Skeletal muscle tissue (tissue), 4 donors: Measurements from ENCODE around the gene ANKLE2. TPM values are rescaled to one million over a fixed set of nuclear protein-coding genes. Genes with fewer than 3 reads are reported as not detected.
"Not testable (repeated sequence)": the region's sequence is repeated elsewhere in the genome, so short reads cannot be mapped to it uniquely, and the experiment has no call there.

Experiments
- H3K27ac ChIP-seq: one replicate; pipeline ENCODE4 v1.7.0; 2013; ENCODE audit warnings: mild to moderate bottlenecking, low read depth, low read length, inconsistent platforms
- H3K27me3 ChIP-seq, 3 donors: one replicate each; pipeline ENCODE4 v1.7.0; 2013; ENCODE audit warnings: low read length in 3 of 3; ENCODE audit not compliant: control insufficient read depth in 3 of 3, insufficient read depth in 3 of 3
- H3K36me3 ChIP-seq, 3 donors: one replicate each; pipeline ENCODE4 v1.7.0; 2013; ENCODE audit warnings: low read length in 3 of 3; ENCODE audit not compliant: control insufficient read depth in 3 of 3, insufficient read depth in 3 of 3
- H3K4me1 ChIP-seq, 3 donors: one replicate each; pipeline ENCODE4 v1.7.0; 2013; ENCODE audit warnings: low read length in 3 of 3, mild to moderate bottlenecking in 3 of 3; ENCODE audit not compliant: control insufficient read depth in 3 of 3, insufficient read depth in 3 of 3
- H3K4me3 ChIP-seq, 3 donors: one replicate each; pipeline ENCODE4 v1.7.0; 2013; ENCODE audit warnings: low read length in 3 of 3
- H3K9ac ChIP-seq, 3 donors: one replicate each; pipeline ENCODE4 v1.7.0; 2013; ENCODE audit warnings: low read length in 3 of 3, mild to moderate bottlenecking in 3 of 3, moderate library complexity in 2 of 3, low read depth in 1 of 3
- H3K9me3 ChIP-seq, 3 donors: one replicate each; pipeline ENCODE4 v1.7.0; 2013; ENCODE audit warnings: low read length in 3 of 3; ENCODE audit not compliant: control insufficient read depth in 3 of 3
- total RNA-seq: library from RNA; depleted of rRNA; stranded (reverse); fragments of >200 nt; gene quantifications from one replicate; pipeline ENCODE4 v1.2.3, GENCODE V29; 2014
- donor health status: Osteomylitis.

The ANKLE2 gene
- total RNA-seq, 1 donor from 2014 or later = 28.7 TPM

DNA sequence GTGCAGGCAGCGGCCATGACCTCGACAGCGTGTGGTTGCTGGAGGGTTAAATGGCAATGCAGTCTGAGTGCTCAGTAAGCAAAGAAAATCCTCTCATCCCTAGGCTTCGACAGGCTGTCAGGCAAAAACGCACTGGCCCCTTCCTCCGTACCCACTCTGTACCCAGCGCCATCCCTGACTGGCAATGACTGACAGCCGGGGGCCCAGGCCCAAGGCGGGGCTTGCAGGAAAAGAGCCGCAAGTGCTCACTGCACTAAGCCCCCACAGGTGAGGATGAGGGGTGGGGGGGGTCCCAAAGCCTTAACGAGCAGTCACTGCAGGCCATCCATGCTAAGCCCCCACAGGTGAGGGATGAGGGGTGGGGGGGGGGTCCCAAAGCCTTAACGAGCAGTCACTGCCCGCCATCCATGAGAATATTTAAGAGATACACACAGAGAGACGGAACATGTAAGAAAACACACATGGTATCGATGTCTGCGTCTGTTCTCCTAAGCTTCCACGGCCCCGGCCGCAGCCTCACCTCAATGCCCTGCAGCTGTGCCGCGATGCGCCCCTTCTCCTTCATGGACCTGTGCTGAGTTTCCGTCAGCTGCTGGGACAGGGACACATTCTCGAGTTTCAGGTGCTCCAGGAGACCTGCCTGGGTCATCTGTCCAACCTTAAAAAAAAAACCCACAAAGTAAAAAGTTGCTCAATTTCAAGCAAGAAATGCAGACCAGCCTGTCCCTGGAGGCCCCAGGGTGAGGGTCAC is 36.4 kb upstream of the ANKLE2 start:
- H3K36me3 ChIP-seq = peaks cover 56 to 70% (median 68%) of the 10 kb centered on the region in 3 donors
- H3K4me1 ChIP-seq = no peaks in the 10 kb centered on the region
- H3K9ac ChIP-seq = no peak overlapping the region
- H3K9me3 ChIP-seq = no peaks in the 10 kb centered on the region
- no peak overlapping the region for H3K4me3 ChIP-seq
- no peak overlapping the region for H3K27ac ChIP-seq
- no peaks in the 10 kb centered on the region for H3K27me3 ChIP-seq

DNA sequence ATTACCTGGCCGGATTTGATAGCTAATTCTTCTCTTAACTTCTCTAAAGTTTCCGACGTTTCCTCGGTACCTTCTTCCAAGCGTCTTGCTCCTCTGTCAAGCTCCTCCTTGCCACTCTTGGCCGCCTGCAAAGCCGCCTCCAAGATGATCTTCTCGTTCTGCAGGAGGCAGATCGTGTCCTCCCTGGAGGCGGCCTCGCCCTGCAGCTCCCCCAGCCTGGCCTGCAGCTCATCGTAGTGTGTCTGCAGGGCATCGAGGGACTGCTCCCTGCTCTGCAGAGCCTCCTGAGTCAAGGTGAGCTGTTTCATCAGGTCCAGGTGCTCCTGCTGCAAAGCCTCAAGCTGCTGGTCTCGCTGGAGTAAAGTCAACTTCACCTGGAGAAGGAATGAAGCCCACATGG is 34.2 kb upstream of the ANKLE2 start:
- H3K9me3 ChIP-seq = no peaks in the 10 kb centered on the region
- H3K27me3 ChIP-seq = no peaks in the 10 kb centered on the region
- no peak overlapping the region for H3K4me3 ChIP-seq
- H3K9ac ChIP-seq = no peak overlapping the region
- H3K27ac ChIP-seq = no peak overlapping the region
- H3K36me3 ChIP-seq = peaks cover 51 to 63% (median 58%) of the 10 kb centered on the region in 3 donors
- no peaks in the 10 kb centered on the region for H3K4me1 ChIP-seq

- not testable (repeated sequence) for H3K9ac ChIP-seq
- H3K36me3 ChIP-seq = peaks cover 44 to 48% (median 44%) of the 10 kb centered on the region in 3 donors
These were observed 30.3 kb upstream of the ANKLE2 start for GRCh38 chr12:132791940-132792339.

GRCh38 chr12:132789099-132789471 is 27.5 kb upstream of the ANKLE2 start:
- H3K4me1 ChIP-seq = peaks cover 0 to 3% (median 3%) of the 10 kb centered on the region in 3 donors
- H3K27ac ChIP-seq = no peak overlapping the region
- peaks cover 46 to 51% (median 49%) of the 10 kb centered on the region in 3 donors for H3K36me3 ChIP-seq
- no peak overlapping the region for H3K4me3 ChIP-seq
- H3K9me3 ChIP-seq = no peaks in the 10 kb centered on the region
- no peaks in the 10 kb centered on the region for H3K27me3 ChIP-seq
- no peak overlapping the region for H3K9ac ChIP-seq

More at GRCh38 chr12:132791940-132792339, 30.3 kb upstream of the ANKLE2 start:
- not testable (repeated sequence) for H3K4me3 ChIP-seq, H3K27ac ChIP-seq, H3K4me1 ChIP-seq, H3K27me3 ChIP-seq, H3K9me3 ChIP-seq

DNA sequence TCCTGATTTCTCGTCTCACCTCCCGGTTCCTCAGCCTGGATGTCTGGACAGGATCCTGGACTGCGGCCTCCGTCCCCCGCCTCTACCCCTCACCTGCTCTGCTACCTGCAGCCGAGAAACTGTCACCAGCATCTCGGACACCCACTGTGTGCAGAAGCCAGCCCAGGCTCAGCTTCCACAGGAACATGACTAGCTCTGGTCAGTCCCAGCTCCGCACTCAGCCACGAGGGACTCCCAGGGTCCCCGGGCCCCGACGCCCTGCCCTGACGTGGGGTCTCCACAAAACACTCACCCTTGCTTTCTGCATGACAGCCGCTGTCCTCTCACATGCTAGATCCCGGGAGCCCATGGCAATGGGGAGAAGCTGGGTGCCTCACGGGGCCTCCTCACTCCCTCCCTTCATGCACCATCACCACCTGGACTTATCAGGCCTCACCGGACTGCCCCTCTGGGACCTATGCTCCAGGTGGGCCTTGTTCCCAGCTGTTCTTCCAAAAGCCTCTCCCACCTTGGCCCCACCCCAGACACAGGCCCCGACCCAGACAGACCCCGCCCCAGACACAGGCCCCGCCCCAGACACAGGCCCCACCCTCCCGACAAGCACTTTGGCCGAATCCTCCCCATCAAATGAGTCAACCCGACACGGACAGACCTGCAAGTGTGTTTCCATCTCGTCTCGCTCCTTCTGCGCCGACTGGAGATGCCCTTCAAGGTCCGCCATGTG is 26.9 kb upstream of the ANKLE2 start:
- Histone ChIP-seq H3K36me3 (peaks cover 46 to 51% (median 47%) of the 10 kb centered on the region in 3 donors), H3K4me1 (peaks cover 0 to 3% (median 3%) of the 10 kb centered on the region in 3 donors), H3K27me3 (no peaks in the 10 kb centered on the region), H3K9me3 (no peaks in the 10 kb centered on the region), H3K27ac (no peak overlapping the region), H3K9ac (no peak overlapping the region), H3K4me3 (no peak overlapping the region)

GRCh38 chr12:132787877-132788276 is 26.2 kb upstream of the ANKLE2 start:
- no peak overlapping the region for H3K27ac ChIP-seq
- H3K9me3 ChIP-seq = no peaks in the 10 kb centered on the region
- peaks cover 0 to 3% (median 3%) of the 10 kb centered on the region in 3 donors for H3K4me1 ChIP-seq
- no peaks in the 10 kb centered on the region for H3K27me3 ChIP-seq
- no peak overlapping the region for H3K4me3 ChIP-seq
- no peak overlapping the region for H3K9ac ChIP-seq
- H3K36me3 ChIP-seq = peaks cover 50 to 55% (median 50%) of the 10 kb centered on the region in 3 donors

DNA sequence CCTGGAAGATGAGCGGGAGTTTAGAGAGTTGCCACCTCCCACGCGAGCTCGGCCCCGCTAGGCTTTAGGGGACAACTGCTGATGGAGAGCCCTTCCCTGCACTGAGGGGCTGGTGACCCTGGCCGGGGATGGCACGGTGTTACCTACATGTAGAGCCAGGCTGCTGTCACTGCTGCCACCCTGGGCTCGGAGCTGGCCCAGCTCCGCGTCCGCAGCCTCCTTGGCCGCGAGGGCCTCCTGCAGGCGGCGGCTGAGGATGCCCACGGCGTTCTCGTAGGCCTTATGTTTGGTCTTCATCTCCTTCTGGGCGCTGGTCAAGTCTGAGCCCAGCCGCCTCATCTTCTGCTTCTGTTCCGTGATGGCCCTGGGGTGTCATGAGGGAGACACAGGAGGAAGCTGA is 24.6 kb upstream of the ANKLE2 start:
- Histone ChIP-seq H3K27me3 (no peaks in the 10 kb centered on the region), H3K4me3 (no peak overlapping the region), H3K27ac (no peak overlapping the region), H3K9ac (no peak overlapping the region), H3K36me3 (peaks cover 57 to 62% (median 57%) of the 10 kb centered on the region in 3 donors), H3K4me1 (peaks cover 0 to 3% (median 3%) of the 10 kb centered on the region in 3 donors), H3K9me3 (no peaks in the 10 kb centered on the region)

DNA sequence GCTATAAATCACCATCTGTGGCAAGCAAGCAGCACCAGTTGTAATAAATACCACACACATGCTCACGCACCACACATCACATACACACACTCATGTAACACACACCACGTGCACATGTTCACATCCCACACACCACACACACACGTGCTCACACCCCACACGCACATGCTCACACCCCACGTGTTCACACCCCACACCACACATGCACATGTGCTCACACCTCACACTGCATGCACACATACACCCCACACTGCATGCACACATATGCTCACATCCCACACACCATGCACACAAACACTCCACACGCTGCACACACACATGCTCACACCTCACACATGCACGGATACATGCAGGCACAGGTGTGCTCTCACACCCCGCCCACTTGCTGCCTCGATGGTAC is 22.9 kb upstream of the ANKLE2 start:
- Histone ChIP-seq H3K36me3 (peaks cover 66 to 75% (median 69%) of the 10 kb centered on the region in 3 donors), H3K9ac (no peak overlapping the region), H3K4me3 (no peak overlapping the region), H3K27me3 (no peaks in the 10 kb centered on the region), H3K27ac (no peak overlapping the region), H3K4me1 (peaks cover 0 to 3% (median 3%) of the 10 kb centered on the region in 3 donors), H3K9me3 (no peaks in the 10 kb centered on the region)

DNA sequence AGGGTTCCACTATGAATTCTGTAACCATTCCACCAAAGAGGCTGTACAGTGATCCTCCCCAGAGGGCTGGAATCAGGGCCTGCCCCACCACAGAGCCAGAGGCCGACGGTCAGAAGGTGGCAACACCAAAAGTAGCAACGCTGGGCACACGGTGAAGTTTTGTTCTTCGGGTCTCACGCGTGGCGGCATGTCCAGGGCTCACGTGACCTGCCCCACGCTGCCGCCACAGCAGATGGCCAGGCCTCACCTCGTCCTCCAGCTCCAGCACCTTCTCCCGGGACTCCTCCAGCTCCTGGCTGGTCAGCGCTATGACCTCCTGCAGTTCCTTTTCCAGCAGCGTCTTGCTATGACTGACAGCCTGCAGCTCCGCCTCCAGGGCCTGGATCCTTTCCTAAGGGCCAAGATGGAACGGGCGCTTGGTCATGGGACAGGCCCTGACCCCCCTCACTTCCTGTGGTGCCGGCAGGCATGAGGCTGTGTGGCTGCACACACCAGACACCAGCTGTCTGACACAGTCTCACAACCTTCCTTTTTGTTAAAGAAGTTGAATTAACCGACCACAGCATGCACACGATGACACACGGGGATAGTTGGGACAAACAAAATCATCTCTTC is 22.4 kb upstream of the ANKLE2 start:
- H3K36me3 ChIP-seq = peaks cover 63 to 74% (median 68%) of the 10 kb centered on the region in 3 donors

GRCh38 chr12:132781938-132782337 is 20.3 kb upstream of the ANKLE2 start:
- Histone ChIP-seq H3K27me3 (no peaks in the 10 kb centered on the region), H3K9ac (no peak overlapping the region), H3K36me3 (peaks cover 64 to 73% (median 64%) of the 10 kb centered on the region in 3 donors), H3K4me3 (no peak overlapping the region), H3K27ac (no peak overlapping the region), H3K9me3 (no peaks in the 10 kb centered on the region), H3K4me1 (peaks cover 2 to 10% (median 7%) of the 10 kb centered on the region in 3 donors)

More for the DNA sequence above, 22.4 kb upstream of the ANKLE2 start:
- Histone ChIP-seq H3K27ac (no peak overlapping the region), H3K9ac (no peak overlapping the region), H3K4me1 (peaks cover 0 to 3% (median 3%) of the 10 kb centered on the region in 3 donors), H3K4me3 (no peak overlapping the region), H3K27me3 (no peaks in the 10 kb centered on the region), H3K9me3 (no peaks in the 10 kb centered on the region)
